ENCODE results near the gene RIT1.

Gene RIT1

DNA sequence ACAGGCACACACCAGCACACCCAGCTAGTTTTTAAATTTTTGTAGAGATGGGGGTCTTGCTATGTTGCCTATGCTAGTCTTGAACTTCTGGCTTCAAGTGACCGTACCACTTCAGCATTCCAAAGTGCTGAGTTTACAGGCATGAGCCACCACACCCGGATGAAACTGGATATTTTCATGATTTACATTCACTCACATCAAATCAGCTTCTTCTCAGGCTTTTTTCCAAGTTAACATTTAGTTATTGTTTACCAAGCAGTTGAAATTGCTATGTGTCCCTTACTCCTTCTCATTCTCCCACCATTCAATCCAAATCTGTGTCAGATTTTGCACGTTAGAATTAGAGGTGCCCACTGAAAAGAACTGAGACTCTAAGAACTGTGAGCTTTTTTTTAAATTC is 18.4 kb downstream of the RIT1 start:
- DNase-seq (ENCODE audit: low spot score), result peak; percentile 40

DNA sequence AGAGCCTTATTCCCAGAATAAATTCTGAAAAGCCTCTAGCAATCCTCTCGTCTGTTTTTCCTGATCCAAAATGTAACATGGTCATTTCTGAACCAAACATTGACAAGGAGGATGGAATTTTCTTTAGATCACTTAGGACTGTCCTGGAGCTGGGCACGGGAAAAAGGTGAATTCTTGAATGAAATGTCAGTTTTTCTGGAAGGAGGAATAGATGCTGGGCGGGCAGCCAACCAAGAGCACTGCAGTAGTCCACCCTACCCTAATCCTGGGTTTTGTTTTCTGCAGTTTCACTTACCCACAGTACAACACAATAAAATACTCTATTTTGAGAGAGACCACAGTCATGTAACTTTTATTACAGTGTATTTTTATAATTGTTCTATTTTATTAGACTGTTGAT is 20.9 kb downstream of the RIT1 start:
- no peak for DNase-seq (ENCODE audit: low spot score)

DNA sequence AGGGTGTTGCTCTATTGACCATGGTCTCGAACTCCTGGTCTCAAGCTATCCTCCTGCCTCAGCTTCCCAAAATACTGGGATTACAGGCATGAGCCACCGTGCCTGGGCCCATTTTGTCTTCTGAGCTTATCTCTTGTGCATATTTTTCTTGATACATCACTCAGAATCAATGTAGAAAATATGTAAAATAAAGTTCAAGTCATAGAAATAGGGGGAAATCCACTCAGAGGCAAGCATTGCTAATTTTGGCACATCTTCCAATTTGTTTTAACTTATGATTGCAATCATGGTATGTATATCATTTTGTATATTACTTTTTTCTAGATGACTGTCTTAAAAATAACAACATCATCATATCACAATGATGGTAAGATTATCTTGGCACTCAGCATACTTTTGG is 21.6 kb downstream of the RIT1 start:
- DNase-seq (ENCODE audit: low spot score), result no peak

DNA sequence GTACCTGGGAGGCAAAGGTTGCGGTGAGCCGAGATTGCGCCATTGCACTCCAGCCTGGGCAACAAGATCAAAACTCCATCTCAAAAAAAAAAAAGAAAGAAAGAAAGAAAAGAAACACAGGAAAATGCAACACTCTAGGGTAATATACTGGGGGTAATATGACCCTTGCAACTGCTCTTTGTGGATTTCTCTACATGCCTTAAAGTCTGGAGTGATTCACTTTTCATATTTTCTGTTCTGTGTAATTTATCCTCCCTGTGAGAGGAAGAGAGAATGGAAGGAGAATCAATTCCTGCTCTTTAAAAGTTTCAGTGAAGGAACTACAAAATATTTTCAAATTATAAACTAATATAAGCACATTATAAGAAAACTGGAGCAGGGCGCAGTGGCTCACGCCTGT is 22.7 kb downstream of the RIT1 start:
- DNase-seq (ENCODE audit: low spot score), result no peak

DNA sequence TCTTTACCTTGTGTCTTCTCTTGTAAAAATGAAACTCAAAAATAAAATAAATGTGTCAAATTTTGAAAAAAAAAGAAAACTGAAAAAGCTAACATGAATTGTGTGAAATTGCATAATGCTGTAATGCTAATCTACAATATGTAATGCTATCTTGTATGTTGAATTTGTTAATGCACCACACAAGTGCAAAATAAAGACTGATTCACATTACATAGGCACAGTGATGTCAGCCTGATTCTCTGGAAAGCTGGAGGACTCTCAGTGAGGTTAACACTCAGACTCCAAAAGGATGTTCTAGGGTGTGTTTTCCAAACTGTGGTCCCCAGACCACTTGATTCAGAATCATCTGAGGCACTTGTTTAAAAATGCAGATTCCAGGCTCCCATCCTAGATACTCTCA is 26.2 kb downstream of the RIT1 start:
- DNase-seq (ENCODE audit: low spot score), result no peak

DNA sequence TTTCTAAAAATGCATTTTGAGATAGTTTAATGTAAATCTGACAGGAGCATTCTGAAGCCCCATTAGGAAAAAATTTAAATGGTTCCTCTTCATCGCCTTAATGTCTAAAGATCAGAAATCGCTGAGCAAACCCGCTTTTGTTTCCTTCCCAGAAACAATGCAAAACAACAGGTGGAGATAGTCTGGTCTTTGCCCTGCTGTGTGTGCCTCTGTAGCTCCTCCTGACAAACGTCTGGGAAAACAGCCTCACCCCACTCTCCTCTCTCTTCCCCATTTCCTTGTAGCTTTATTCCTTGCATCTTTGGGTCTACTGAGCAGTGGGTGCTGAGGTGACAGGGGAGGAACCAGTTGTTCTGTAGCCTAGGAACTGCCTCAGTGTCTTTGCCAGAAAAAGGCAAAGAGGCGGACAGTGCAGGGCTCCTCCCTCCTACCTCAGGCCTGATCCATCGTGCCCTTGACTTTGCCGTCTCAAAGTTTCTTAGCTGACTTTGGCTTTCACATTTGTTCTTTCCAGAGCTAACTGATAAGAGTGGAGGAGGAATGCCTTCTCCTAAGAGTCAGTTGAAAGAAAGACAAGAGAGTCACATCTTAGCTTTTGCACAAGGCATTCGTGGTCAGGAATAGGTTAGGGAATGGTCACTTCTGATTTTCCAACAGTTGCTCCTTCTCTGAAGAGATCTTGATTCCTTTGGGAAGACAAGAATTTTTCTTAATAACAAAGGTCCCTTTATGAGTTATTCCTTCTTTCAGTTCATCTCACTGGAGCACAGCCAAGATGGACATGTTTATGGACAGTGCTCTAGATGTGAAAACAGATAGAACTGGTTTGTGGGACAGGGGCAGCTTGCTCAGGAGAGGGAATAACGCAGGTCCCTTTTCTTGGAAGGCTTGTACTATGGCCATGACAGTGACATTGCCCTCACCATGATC is 26.9 kb downstream of the RIT1 start:
- DNase-seq (ENCODE audit: low spot score), result no peak

DNA sequence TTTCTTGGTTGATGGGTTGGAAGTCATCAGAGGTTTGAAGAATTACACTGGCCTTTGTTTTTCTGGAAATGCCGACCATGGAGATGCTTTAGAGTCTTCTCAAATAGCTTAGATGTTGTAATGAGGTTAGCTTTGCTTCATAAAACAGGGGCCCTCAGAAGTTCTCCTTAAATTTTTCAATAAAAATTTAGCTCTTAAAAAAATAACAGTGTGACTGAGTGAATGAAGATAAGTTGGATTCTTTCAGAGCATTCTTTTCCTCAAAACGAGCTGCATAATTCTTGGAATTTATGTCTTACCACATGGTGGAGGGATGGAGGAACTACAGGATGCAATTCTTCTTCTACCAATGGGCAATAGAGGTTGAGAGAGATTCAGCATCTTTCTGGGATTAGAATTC is 28.4 kb downstream of the RIT1 start:
- no peak for DNase-seq (ENCODE audit: low spot score)

DNA sequence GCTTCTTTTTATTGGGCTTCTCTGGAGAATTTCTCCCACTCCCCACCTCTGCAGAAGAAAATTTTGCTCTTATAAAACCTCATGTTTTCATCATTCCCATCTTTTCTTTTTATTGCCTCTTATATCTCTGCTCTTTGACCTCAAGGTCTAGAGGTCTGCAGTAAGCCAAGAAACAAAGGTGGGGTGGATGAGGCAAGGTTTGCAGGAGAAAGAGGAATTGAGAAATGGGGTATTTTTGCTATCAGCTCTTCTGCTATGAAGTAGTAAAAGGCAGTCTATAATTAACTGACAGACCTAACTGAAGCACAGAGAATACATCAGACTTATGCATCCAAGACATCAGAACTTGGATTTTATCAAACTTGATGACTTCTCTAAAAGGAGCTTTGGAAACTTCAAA is 28.9 kb downstream of the RIT1 start:
- DNase-seq (ENCODE audit: low spot score), result no peak

DNA sequence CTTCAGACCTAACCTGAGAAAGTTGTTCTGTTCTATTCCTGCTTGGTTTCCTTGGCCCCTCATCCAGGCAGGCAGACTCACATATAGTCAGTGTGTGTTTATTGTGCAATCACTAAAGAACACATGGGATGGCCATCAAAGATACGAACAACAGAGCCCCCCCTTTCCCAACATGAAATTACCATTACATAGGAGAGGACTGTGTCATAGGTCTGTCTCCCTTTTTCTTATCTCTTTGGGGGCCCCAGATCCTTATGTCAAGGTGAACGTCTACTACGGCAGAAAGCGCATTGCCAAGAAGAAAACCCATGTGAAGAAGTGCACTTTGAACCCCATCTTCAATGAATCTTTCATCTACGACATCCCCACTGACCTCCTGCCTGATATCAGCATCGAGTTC is 30.2 kb downstream of the RIT1 start:
- DNase-seq (ENCODE audit: low spot score), result no peak

DNA sequence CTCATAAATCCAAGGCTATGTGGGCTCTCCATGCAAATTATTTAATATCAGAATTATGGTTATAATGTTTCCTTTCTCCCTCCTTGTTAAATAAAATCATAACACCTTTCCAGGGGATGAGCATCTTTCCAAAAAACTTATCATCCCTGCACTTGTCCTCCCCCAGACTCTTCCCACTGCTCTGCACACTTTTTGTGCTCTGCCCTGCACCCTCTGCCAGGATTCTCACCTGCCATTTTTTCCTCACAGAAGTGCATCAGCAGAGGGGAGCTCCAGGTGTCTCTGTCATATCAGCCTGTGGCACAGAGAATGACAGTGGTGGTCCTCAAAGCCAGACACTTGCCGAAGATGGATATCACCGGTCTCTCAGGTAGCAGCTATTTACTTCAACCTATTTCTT is 30.9 kb downstream of the RIT1 start:
- no peak for DNase-seq (ENCODE audit: low spot score)

DNA sequence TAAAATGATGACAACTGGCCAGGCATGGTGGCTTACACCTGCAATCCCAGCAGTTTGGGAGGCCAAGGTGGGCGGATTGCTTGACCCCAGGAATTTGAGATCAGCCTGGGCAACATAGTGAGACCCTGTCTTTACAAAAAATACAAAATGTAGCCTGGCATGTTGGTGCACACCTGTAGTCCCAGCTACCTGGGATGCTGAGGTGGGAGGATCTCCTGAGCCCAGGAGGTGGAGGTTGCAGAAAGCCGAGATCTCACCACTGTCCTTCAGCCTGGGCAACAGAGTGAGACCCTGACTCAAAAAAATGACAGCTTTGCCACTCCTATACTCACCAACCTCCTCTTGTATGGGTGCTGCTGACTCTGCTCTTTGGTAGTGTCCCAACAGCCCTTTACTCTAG is 33.2 kb downstream of the RIT1 start:
- no peak for DNase-seq (ENCODE audit: low spot score)

DNA sequence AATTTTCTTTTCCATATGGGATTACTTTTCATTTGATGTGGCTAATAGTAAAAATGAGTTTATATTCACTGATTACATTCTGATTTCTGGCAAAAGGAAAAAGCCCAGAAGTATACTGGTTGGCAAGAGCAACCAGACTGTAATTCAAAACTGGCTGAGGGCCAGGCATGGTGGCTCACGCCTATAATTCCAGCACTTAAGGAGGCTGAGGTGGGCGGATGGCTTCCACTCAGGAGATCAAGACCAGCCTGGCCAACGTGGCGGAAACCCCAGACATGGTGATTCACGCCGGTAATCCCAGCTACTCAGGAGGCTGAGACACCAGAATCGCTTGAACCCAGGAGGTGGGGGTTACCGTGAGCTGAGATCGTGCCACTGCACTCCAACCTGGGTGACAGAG is 37.3 kb downstream of the RIT1 start:
- DNase-seq (ENCODE audit: low spot score), result no peak

DNA sequence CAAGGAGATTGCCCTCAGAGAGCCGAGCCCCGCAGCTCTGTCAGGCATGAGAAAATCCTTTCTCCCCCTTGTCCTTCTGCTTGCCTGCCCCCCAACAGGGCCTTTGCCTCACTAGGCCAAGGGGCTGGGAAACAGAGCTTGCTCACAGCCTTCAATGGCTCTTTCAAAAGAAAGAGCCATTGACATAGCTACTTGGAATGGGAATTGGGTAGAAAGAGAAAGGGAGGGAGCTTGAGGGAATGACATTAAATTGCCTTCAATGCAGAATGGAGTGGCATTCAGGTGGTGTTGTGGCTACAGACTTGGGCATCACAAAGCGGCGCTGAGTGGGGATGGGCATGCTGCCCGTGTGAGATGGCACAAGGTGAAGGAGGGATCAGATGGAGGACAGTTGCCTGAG is 38.6 kb downstream of the RIT1 start:
- no peak for DNase-seq (ENCODE audit: low spot score)

DNA sequence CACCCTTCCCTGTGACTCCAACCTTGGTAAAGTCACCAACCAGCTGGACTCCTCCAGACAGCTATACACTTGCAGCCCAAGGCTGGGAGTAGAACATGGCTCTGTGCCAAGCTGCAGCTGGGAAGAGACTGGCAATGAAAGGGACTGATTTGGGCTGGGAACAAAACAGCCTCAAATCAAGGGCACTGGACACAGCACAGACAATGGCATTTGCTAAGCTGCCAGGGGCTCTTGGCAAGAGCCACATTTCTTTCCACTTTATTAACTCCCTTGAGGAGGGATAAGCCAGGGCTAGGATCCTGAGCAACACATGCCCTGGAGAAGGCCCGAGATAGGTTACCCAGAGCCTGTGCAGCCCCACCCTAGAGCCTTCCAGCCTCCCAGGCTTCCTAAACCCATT is 39.8 kb downstream of the RIT1 start:
- DNase-seq (ENCODE audit: low spot score), result no peak

DNA sequence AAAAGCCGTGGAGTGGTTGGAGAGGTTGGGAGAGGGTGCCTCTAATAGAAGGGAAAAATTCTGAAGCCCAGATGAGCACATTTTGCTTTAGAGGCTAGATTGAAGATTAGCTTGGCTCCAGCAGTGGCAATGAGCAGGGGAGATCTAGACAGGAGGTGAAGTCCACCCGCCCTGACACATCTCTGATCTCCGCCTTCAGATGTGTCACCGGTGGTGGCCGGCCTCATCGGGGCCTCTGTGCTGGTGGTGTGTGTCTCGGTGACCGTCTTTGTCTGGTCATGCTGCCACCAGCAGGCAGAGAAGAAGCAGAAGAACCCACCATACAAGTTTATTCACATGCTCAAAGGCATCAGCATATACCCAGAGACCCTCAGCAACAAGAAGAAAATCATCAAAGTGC is 43.4 kb downstream of the RIT1 start:
- DNase-seq (ENCODE audit: low spot score), result no peak

DNA sequence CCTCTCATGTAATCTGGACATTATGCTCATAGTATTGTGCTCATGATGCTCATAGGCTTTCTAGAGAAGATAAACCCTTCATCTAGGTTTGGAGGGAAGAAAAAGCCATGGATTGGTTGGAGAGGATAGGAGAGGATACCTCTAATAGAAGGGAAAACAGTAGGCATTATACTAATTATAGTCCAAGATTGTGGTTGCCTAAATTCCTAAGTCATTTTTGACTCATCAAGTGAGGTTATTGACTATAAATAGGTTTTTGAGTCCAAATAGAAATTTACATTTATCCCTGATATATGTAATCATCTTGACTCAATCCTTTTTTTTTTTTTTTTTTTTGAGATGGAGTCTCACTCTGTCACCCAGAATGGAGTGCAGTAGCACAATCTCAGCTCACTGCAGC is 46.8 kb downstream of the RIT1 start:
- DNase-seq (ENCODE audit: low spot score), result no peak

DNA sequence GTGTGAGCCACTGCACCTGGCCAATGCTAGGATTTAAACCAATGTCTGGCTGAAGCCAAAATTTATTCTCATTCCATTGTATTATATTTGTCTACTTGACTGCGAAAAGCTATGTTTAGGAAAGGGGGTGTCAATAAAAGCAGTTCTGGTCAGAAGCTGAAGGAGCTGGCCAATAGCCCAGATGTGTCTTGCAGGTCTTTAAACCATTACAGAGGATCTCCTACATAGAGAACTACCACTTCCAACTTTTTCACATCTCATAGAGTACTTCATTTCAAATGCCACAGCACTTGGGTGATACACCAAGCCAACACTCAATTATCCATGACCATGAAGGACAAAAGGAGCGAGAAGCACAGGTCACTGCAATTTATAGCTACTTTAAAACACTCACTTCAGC is 49.3 kb downstream of the RIT1 start:
- DNase-seq (ENCODE audit: low spot score), result no peak

DNA sequence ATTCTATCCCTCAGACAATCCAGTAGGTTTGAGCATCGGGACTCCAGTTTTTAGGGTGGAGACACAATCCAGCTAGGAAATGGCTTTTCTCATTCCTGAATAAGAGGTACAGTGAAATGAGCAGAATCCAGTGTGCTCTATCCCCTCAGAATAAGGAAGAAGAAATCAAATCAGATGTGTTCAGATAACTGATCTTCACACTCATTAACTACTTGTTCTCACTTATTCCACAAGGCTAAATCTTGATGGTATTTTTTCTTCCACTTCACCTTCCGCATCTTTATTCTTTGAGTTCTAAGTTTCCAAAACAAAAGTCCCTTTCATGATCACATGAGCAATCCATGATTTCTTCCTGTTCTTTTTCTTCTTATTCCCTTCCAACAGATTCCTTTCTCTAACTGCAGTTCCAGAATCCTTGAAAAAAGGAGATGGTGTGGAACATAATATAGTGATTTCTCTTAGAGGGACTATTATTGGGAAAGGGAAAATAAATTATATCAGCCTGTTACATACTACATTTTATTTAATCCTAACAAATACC is 50.1 kb downstream of the RIT1 start:
- no peak for DNase-seq (ENCODE audit: low spot score)

DNA sequence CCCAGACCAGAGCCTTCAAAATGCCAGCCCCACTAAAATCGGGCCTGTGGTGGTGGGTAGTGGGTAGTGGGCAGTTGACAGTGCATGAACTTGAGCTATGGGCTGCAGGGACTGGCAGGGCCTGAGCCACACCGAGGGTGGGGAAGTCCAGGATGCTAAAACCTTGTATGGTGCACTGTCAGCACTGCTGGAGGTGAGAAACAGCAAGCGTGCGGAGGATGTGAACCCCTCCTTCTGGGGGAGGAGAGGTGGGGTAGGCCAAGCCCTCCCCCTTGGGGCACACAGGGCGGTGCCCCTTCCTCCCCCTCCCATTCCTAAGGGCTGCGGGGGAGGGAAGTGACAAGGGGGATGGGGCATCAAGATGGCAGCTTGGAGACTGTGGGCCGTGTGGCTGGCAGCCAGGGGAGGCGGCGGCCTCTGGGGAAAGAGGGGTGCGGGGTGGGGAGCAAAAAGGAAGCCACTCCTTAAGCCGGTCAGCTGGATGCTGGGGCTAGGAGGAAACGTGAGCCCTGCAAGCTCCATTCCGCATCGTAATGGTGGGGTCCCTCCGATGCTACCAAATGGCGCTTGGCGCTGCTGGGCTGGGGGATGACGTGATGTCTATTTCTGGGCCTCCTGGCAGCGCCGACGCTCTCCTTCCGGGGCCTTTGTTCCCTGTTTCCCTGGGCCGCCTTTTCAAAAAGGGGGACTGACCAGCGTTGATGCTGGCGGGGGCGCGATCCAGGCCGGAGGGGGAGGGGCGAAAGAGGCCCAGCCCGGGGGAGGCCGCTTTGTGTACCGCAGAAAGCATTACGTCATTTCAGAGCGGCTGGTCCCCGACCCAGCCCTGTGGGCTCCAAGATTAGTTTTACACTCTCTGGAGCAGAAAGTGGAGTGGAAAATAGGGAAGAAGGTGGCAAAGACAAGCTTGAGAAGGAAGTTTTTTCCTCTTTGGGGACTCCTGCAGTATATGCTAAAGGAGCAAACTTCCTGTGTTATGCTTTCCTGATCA is 51.0 kb downstream of the RIT1 start:
- peak; percentile 88 for DNase-seq (ENCODE audit: low spot score)

DNA sequence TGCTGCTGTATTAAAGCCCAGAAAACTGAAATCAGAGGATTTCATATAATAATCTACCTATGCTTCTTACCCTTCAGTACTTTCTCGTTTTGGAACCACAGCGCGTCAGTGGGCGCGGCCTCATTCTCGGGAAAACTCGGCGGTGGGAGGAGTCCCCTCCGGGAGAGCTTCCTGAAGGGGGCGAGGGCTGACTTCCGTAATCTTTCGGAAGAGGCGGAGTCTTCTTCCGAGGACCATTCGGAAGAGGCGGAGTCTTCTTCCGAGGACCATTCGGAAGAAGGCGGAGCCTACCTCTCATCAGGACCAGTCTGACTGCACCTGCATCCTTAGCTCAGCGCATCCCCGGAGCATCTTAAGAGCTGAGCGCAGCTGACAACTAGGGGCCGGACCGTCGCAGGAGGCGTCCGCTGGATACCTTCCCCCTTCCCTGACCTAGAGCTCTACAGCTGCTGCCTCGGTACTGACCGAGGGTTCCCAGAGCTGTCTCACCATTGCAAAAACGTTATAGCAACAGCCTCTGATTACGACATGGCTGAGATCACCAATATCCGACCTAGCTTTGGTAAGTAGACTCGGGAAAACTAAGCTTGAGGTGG is 51.8 kb downstream of the RIT1 start, which contains the start of gene SYT11:
Gene SYT11 (plus strand): TSS at position 334 of the 596 bp plus-strand sequence. CDS start 195 bp downstream, at position 529.
- peak; percentile 96 for DNase-seq (ENCODE audit: low spot score)

DNA sequence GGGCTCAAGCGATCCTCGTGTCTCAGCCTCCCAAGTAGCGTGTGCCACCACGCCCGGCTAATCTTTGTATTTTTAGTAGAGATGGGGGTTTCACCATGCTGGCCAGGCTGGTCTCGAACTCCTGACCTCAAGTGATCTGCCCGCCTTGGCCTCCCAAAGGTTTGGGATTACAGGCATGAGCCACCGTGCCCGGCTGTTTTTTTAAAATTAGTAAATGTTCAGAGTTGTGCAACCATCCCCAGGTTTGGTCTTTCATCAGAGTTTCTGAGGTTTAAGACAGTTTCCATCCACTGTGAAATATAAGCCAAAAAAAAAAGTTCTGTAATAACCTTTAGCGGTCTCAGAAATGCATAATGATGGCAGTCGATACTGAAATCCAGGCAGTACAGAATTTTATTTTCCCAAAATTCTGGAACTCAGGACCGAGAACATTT is 52.3 kb downstream of the RIT1 start:
- peak; percentile 38 for DNase-seq (ENCODE audit: low spot score)

Measured in AG20443 (cell line).